Measurements from ENCODE around the gene NUP210L. TPM values are rescaled to one million over a fixed set of nuclear protein-coding genes. Genes with fewer than 3 reads are reported as not detected.

Gene NUP210L
- total and polyA plus RNA-seq, 2 of the 13 experiments (the other 11 are each of a cell fraction or from before 2014, with no cell fraction given) = not detected

GRCh38 chr1:153990468-153991150, 164.3 kb downstream of the NUP210L start, which contains the start of gene RPS27:
Gene RPS27 (plus strand): TSS chr1:153990762. CDS start chr1:153990797, 35 bp downstream.
- DNase-seq (ENCODE audit: low spot score) = peak; percentile 98
- Histone ChIP-seq H3K27ac (ENCODE audit: extremely low read length, insufficient read depth, low read length) (peak within 1 kb of the TSS; percentile 85), H4K20me1 (ENCODE audit: insufficient read depth, low read length) (peaks cover 12% of the 10 kb centered on the region), H3K9me3 (ENCODE audit: low read length) (no peaks in the 10 kb centered on the region), H3K4me3 (replicated peaks in 1 of 3; ENCODE audit: insufficient read depth in 1 of 3, low read depth in 2 of 3, low read length in 3 of 3) (peak within 1 kb of the TSS; percentile 77 to 97 (median 94)), H3K79me2 (ENCODE audit: insufficient read depth, low read length) (peaks cover 19% of the 10 kb centered on the region), H3K36me3 (replicated peaks in 1 of 2; ENCODE audit: control insufficient read depth in 1 of 2, insufficient read depth in 2 of 2, low read length in 2 of 2) (peaks cover 2 to 16% of the 10 kb centered on the region in 2 experiments; a peak in 4 of 5 replicates), H3K4me1 (ENCODE audit: insufficient read depth, low read length) (peaks cover 27% of the 10 kb centered on the region), H3K27me3 (ENCODE audit: control insufficient read depth in 1 of 2, insufficient read depth in 2 of 2, low read length in 2 of 2) (no peaks in the 10 kb centered on the region; a peak in 1 of 5 replicates), H3K9ac (ENCODE audit: insufficient read depth, low read depth, low read length) (peak within 1 kb of the TSS; percentile 98), H3K4me2 (ENCODE audit: low read depth, low read length) (peak within 1 kb of the TSS; percentile 76), H2AFZ (ENCODE audit: low read length) (peak within 1 kb of the TSS; percentile 59)
- intact Hi-C loops (cut with micrococcal nuclease; ENCODE audit: unreplicated experiment) (no loop called here), in situ Hi-C loops (cut with HindIII; ENCODE audit: extremely low pct_ligation_motif_present, low pct_unique_long_range_greater_than_20kb) (no loop called here)
- no TSS peak for BruUV-seq (replicated peaks)
- ChIA-PET POLR2A (interaction anchor here (0.6 to 7.5 kb wide), 43 partner anchors 9 to 382 kb away, joined by 3 to 92 read pairs (median 5); partner anchors contain the start of genes CHTOP, CREB3L4, CRTC2 and DENND4B), CTCF (ENCODE audit: low intra/inter-chr PET ratio, low total read pairs) (no interaction called here)
- FAIRE-seq = peak; percentile 82
- ATAC-seq = peak; percentile 24
- 2% methylated on average over 22 of the region's 36 CpGs for WGBS (ENCODE audit: low lambda C conversion rate)
- TF ChIP-seq ZNF350 (CRISPR knock-in tag; IDR thresholded peaks at IDR 0.05; ENCODE audit: borderline replicate concordance, low read depth) = peak; percentile 77; the same call in 1 of the 2 replicates
- TF ChIP-seq AGO2 (optimal IDR thresholded peaks at IDR 0.05; ENCODE audit: low read depth, low read length) = peak; percentile 80
- peak; percentile 61 for TF ChIP-seq IKZF4 (CRISPR knock-in tag; IDR thresholded peaks at IDR 0.05; ENCODE audit: borderline replicate concordance, low read depth, not compliant biosample characterization)
- TF ChIP-seq MIER3 (CRISPR knock-in tag; IDR thresholded peaks at IDR 0.05; ENCODE audit: borderline replicate concordance) = peak; percentile 93
- TF ChIP-seq ZBTB1 (CRISPR knock-in tag; IDR thresholded peaks at IDR 0.05; ENCODE audit: borderline replicate concordance) = peak; percentile 74
- no peak for TF ChIP-seq ZNF841 (CRISPR knock-in tag; IDR thresholded peaks at IDR 0.05; ENCODE audit: borderline replicate concordance)
- 0 out of 2 replicates have a peak, but pooled peaks have one; percentile 30 for TF ChIP-seq ZNF800 (CRISPR knock-in tag; IDR thresholded peaks at IDR 0.05)
- 0 out of 2 replicates have a peak, but pooled peaks have one; percentile 17 for TF ChIP-seq HIC2 (CRISPR knock-in tag; IDR thresholded peaks at IDR 0.05; ENCODE audit: low read depth)
- TF ChIP-seq KDM5A (IDR thresholded peaks at IDR 0.05; ENCODE audit: borderline replicate concordance, low read length) = peak; percentile 66; the same call in 1 of the 2 replicates
- TF ChIP-seq MTERF4 (CRISPR knock-in tag; IDR thresholded peaks at IDR 0.05) = no peak
- TF ChIP-seq HOXA7 (CRISPR knock-in tag; IDR thresholded peaks at IDR 0.05) = no peak
- TF ChIP-seq SNAPC2 (CRISPR knock-in tag; IDR thresholded peaks at IDR 0.05) = 0 out of 2 replicates have a peak, but pooled peaks have one; percentile 29
- peak; percentile 80 for TF ChIP-seq MED1 (CRISPR knock-in tag; IDR thresholded peaks at IDR 0.05)
- no peak for TF ChIP-seq RARG (CRISPR knock-in tag; IDR thresholded peaks at IDR 0.05; ENCODE audit: low read depth)
- 0 out of 2 replicates have a peak, but pooled peaks have one; percentile 43 for TF ChIP-seq ZNF362 (CRISPR knock-in tag; IDR thresholded peaks at IDR 0.05; ENCODE audit: borderline replicate concordance)
- 0 out of 2 replicates have a peak, but pooled peaks have one; percentile 29 for TF ChIP-seq ZBTB7B (CRISPR knock-in tag; IDR thresholded peaks at IDR 0.05)
- peak; percentile 61; the same call in 1 of the 2 replicates for TF ChIP-seq EED (CRISPR knock-in tag; IDR thresholded peaks at IDR 0.05)

All from HepG2 (cell line).